NCI-H1436 (cell line): ENCODE results near the gene PRX.
"Not testable (repeated sequence)": the region's sequence is repeated elsewhere in the genome, so short reads cannot be mapped to it uniquely, and the experiment has no call there.

Source experiments
- DNase-seq: peaks from one replicate; lab custom pipeline; 2025; lab: John Stamatoyannopoulos, UW

PRX gene

DNA sequence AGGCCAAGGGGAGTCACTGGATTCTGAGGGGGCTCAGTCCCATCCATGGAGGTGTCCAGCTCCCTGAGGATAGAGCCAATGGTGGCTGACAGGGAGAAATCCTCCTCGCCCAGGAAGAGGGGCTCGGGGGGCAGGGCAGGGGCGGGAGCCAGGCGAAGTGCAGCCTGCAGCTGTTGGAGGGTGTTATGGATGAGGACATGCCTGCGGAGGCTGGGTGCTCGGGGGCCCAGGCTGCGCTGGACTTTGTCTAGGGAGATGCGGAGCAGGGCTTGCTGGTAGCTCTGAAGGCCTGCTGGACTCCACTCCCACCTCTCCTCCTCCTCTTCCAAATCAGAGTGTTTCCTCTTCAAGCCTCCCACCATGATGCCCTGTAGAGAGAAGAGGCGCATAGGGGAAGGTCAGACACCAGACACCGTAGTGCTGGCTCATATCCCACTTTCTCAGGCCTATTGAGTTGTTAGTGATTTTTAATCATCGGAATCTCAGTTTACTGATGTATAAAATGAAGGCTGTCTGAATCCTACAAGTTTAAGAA is 28.6 kb upstream of the PRX start:
- no peak for DNase-seq

DNA sequence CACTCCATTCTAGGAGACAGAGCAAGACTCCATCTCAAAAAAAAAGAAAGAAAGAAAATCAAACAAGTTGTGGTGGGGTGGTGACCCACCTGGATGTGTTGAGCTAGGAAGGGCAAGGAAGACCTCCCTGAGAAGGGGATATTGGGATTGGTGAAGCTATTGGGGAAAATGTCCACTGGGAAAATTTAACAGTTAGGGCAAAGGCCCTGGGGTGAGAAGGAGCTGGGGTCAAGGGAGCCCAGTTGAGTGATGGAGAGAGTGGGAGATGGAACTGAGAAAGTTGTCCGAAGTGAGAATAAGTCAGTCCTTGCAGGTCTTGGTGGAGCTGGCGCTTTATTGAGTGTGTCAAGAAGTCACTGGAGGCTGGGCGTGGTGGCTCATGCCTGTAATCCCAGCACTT is 25.1 kb upstream of the PRX start:
- DNase-seq = no peak

DNA sequence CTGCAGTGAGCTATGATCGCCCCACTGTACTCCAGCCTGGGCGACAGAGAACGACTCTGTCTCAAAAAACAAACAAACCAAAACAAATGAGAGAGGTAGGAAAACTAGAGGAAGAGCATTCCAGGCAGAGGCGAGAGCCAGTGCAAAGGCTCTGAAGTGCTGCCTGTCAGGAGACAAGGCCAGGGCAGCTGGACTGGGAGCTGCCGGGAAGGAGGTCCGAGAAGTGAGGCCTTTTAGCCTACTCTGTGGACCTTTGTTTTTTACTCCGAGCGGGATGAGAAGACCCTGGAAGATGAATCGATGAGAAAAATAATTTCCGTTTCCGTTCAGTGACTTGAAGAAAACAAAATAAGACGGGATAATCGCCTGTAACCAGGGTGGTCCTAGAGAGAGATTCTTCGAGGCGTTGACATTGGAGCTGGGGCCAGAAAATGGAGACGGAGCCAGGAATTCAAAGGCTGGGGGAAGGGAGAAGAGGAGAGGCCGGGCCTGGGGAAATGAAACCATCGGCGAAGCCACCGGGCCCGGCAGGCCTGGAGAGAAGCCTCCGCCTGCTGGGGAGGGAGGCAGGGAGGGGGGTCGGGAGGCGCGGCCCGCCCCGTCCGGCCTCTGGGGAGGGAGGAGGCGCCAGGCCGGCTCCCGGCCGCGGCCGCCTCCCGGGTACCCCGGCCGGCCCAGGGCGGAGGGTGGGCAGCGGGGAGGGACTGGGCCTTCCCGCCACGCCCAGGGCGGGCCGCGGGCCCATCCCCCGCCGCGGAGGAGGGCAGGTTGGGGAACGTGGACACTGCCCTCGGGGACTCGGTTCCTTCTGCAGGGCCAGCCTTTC is 20.4 kb upstream of the PRX start:
- DNase-seq = peak; percentile 75

DNA sequence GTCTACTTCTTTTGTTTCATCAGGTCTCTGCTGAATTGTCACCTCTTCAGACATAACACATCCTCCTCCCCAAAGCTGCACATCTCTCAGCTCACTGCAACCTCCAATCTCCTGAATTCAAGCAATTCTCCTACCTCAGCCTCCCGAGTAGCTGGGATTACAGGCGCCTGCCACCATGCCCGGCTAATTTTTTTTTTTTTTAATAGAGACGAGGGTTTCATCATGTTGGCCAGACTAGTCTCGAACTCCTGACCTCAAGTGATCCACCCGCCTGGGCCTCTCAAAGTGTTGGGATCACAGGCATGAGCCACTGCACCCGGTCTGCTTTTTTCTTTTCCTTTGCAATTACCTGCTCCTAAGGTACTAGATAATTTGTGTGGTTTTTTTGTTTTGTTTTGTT is 19.6 kb upstream of the PRX start:
- not testable (repeated sequence) for DNase-seq

DNA sequence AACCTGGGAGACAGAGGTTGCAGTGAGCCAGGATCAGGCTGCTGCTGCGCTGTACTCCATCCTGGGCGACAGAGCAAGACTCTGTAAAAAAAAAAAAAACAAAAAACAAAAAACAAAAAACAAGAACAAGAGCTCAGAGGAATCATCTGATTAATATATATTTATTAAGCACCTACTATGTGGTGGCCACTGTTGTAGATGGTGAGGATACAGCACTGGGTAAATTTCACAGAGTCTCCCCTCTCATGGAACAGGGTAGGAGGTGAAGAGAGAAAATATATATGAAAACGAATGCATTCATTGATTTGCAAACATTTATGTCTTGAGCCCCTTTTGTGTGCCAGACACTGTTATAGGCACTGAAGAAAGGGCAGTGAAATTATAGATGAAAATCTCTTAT is 18.5 kb upstream of the PRX start:
- no peak for DNase-seq

DNA sequence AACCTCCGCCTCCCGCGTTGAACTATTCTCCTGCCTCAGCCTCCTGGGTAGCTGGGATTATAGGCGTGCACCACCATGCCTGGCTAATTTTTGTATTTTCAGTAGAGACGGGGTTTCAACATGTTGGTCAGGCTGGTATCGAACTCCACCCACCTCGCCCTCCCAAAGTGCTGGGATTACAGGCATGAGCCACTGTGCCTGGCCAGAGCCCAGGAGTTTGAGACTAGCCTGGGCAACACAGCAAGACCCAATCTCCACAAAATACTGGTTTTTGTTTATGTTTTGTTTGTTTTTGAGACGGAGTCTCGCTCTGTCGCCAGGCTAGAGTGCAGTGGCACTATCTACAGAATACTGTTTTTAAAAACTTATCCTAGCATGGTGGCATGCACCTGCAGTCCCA is 17.1 kb upstream of the PRX start:
- DNase-seq = not testable (repeated sequence)

DNA sequence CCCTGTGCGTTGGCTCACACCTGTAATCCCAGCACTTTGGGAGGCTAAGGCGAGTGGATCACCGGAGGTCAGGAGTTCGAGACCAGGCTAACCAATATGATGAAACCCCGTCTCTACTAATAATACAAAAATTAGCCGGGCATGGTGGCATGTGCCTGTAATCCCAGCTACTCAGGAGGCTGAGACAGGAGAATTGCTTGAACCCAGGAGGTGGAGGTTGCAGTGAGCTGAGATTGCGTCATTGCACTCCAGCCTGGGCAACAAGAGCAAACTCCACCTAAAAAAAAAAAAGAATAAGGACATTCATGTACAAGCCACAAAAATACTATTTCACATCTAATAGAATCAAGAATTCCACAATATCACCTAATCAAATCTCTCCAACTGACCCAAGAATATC is 15.0 kb upstream of the PRX start:
- DNase-seq = not testable (repeated sequence)

DNA sequence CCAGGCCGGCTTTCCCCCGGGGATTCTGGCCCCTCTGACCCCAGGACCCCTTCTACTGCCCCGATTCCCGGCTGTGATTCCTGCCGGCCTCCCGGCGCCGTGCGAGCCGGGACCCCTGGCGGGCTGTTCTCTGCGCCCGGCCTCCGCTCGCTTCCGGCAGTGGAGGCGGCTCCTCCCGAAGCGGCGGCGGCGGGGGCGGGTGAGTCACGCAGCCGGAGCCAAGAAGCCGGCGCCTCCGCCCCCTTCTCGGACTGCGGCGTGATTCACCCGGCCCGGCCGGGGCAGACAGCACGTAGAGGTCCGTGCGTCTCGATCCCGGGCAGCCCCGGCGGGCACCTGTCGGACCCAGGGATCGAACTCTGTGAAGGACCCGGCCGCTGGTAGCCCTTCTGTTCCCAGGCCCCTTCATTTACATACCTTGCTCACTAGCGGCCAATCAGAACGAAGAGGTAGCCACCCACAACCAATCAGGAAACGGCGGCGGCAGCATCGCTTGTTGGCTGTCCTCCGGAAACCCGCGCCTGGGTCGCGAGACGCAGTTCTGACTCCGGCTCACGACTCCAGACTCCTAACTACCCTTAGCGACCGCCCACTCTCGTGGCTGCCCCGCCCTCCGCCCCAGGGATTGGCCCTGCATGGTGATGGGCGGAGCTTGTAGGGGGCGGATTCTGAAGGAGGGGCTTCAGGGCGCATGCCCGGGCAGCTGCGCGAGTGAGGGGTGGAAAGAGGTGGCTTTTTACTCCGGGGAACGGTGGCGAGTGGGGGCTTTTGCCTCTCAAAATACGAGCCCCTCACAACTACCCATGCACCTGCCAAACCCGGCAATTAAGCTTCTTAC is 12.5 kb upstream of the PRX start, which contains the start of gene SERTAD1:
Gene SERTAD1, minus strand, starts transcription at position 543 of the 838 bp plus-strand sequence. CDS start 2,446 bp downstream, outside the sequence.
- peak; percentile 98 for DNase-seq

DNA sequence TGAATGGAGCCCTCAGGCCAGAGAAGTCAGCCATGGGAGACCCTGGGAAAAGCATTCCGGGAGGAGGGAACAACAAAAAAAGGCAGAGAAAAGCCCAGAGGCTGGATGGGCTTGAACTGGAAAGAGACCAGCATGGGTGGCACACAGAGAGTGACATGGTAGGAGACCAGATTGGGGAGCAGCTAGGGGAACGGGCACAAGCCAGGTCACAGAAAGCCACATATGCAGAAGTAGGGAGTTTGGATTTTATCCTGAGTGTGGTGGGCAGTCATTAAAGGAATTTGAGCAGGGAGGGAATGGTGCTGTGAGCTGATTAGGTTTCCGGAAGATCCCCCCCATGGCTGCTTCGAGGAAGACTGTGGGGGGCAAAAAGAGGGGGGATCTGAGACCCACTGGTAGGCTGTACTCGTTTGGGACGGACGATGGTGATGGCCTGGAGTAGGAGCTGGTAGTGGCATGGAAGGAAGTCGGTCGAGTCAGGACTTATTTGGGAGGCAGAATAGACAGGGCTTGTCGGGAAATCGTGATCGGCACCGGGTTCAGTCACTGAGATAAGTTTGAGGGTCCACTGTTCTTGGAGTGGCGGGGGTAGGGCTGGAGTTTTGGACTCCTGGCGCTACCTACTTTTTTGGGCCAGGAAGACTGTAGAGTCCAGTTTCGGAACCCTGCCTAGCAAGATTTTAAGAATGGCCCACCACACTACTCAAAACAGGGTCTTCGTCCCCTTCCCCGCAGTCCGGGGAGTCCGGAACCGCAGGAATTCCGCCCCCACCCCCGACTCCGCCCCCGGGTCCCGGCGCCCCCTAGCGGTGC is 11.7 kb upstream of the PRX start:
- no peak for DNase-seq

DNA sequence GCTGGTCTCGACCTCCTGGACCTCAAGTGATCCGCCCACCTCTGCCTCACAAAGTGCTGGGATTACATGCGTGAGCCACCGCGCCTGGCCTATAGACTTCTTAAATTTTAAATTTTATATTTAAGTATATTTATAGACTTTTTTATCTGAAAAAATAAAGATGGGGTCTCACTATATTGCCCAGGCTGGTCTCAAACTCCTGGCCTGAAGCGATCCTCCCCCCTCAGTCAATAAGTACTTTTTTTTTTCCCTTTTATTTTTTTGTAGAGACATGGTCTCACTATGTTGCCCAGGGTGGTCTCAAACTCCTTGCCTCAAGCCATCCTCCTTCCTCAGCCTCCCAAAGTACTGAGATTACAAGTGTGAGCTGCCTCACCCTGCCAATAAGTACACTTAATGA is 10.8 kb upstream of the PRX start:
- no peak for DNase-seq

DNA sequence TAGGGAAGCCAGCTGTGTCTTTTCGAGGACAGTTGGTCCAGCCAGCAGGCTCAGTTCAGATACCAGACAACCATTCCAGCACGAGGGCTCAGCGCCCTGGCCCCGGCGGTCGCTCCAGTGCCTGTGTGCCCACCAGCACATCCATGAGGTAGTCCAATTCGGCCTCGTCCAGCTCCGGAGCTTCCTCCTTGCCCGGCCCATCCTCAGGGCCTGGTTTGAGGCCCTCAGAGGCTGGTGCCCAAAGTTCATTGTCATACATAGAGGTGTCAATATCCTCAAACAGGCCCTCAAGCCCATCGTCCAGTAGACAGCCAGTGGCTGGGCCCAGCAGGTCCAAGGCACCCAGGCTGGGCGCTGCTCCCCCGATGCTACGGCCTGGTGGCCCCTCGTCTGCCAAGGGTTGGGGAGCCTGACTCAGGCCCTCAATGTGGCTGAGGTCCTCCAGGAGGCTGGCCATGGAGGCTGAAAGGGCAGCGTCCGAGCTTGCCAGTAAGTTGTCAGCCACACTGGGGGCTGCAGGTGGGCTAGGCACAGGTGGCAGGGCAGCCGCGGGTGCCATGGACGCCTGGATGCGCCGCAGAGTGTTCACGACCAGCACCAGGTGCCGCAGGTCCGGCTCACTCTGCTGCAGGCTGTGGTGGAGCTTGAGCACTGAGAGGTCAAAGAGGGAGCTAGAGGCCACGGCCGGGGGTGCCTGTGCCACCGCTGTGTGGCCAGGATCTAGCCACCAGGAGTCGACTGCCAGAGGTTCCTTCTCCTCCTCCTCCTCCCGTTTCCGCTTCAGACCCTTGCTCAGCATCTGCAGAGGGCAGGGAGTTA is 9.8 kb upstream of the PRX start:
- DNase-seq = no peak

DNA sequence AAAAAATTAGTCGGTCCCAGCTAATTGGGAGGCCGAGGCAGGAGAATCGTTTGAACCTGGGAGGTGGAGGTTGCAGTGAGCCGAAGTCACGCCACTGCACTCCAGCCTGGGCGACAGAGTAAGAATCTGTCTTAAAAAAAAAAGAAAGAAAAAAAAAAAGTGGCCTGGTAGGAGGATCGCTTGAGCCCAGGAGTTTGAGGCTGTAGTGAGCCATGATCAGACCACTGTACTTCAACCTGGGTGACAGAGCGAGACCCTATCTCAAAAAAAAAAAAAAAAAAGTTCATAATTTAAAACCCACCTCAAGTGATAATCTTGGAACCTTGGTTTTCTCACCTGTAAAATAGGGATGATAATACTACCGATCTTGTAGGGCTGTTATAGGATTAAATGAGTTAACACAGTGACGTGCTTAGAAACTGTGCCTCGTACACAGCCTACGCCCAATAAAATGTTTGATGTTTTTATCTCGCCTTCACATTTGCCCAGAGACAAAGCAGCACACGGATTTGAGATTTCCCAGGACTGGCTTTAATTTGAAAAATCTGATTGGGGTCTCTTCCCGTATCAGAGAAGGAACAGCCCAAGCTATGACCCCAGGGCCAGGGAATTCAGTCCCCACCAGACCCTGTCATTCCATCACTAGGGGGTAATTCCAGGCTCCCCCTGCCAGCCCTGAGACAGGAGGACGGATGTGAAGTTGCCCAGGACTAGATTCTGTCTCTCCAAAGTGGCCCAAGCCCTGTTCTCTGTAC is 9.0 kb upstream of the PRX start:
- no peak for DNase-seq

DNA sequence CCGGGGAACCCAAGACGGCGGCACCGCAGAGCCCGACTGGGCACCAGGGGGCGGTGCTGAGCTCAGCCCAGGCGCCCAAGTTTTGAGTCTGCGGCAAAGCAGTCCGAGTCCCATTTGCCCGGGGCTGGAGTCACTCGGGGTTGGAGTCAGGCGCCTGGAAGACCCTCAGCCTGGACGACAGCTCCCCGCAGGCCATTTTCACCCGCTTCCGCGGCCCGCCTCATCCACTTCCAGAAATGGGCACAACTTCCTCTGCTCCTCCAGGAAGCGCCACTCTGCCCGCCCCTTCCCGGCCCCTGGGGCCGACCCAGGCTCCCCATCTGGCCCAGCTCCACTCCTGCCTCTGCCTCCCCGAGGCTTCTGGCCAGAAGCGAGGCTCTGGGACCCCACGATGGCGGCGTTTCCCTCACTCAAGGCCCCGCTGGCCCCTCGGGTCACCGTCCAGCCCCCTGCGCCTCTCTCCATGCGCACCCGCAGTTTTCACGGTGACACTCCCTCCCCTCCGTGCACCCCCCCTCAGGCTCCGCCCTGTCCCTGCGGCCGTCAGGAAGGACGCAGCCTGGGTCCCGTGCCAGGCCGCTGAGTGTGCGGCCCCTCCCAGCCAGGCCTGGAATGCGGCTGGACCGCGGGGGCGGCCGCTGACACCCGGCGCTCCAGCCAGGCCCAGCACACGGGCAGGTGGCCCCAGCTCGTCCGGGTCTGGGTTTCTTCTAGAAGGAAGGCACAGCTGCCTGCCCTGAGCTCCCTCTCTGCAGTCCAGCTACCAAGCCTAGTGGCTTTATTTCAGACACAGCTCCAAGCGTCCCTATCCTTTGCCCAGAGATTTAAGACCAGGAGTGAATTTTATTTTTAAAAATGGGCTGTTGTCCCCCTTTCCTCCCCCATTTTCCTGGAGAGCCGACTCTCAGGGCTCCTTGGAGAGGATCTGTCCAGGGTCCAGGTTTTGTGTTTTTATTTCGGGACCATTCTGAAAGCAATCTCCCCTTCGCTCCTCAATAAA is 7.9 kb upstream of the PRX start:
- peak; percentile 32 for DNase-seq

DNA sequence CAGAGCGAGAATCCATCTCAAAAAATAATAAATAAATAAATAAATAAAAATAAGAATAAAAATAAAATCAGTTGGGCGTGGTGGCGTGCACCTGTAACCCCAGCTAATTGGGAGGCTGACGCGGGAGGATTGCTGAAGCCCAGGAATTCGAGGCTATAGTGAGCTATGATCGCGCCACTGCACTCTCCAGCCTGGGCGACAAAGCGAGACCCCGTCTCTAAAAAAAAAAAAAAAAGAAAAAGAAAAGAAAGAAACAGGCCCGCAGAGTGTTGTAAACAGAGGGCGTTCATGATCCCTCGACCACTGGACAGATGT is 7.2 kb upstream of the PRX start:
- no peak for DNase-seq

DNA sequence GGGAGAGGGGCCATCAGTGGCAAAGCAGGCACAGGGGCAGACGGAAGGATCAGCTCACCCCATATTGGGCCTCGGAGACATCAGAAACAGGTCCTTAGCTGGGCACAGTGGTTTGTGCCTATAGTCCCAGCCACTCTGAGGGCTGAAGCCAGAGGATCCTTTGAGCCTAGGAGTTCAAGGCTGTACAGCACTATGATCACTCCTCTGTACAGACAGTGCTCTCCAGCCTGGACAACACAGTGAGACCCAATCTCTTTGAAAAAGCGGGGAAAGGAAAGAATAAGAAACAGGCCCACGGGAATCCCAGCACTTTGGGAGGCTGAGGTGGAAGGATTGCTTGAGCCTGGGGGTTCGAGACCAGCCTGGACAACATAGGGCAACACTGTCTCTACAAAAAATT is 6.6 kb upstream of the PRX start:
- no peak for DNase-seq

DNA sequence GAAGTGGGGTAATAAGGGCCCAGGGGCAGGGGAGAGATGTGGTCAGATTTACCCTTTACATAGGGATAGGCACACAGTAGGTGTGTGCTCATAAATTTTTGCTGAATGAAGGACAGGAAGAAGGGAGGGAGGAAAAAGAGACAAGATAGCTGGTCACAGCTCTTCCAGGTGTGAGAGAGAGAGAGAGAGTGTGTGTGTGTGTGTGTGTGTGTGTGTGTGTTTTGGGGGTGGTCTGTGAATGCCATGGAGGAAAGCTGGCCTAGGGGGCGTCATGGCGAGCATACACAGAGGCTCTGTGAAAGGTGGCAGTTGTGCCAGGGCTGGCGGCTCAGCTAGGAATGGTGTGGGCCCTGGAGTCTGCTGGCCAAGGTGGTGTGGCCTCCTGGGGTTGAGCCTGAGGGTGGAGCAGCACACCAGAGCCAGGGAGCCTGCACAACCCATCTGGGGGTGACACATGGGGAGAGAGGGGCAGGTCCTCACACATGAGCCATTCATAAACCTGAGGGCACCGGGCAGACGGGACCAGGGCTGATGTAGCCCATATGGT is 6.0 kb upstream of the PRX start:
- DNase-seq = no peak

DNA sequence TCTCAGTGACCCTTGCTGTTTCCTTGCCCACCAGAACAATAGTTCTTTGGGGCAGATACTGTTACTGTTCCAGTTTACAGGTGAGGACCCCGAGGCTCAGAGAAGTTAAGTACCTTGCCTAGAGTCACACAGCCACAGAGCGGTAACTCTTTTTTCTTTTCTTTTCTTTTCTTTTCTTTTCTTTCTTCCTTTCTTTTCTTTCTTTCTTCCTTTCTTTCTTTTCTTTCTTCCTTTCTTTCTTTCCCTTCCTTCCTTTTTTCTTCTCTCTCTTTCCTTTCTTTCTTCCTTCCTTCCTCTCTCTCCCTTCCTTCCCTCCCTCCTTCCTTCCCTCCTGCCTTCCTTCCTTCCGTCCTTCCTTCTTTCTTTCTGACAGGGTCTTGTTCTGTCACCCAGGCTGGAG is 4.9 kb upstream of the PRX start:
- no peak for DNase-seq

DNA sequence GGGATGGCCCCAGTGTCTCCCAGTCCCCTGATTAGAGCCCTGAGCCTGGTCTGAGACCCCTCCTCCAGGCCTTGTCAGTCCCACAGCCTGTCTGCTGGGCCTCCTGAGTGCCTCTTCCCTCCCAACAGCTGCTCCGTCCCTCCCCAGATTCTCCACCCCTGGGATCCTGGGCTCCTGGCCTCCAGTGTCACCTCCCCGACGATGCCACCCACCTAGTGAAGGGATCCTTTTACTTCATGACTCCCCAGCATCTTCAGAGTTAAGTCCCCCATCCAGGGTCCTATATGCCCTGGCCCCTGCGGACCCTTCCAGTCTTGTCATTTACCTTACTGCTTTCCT is 4.4 kb upstream of the PRX start:
- no peak for DNase-seq
